ENCODE results near the gene VEPH1. TPM values are rescaled to one million over a fixed set of nuclear protein-coding genes. Genes with fewer than 3 reads are reported as not detected.

Gene VEPH1
- total RNA-seq, 5 donors from 2014 or later (not counting 1 experiment from before 2014, with no cell fraction given), result 0.33 to 0.67 (median 0.35) TPM; not detected in 2

DNA sequence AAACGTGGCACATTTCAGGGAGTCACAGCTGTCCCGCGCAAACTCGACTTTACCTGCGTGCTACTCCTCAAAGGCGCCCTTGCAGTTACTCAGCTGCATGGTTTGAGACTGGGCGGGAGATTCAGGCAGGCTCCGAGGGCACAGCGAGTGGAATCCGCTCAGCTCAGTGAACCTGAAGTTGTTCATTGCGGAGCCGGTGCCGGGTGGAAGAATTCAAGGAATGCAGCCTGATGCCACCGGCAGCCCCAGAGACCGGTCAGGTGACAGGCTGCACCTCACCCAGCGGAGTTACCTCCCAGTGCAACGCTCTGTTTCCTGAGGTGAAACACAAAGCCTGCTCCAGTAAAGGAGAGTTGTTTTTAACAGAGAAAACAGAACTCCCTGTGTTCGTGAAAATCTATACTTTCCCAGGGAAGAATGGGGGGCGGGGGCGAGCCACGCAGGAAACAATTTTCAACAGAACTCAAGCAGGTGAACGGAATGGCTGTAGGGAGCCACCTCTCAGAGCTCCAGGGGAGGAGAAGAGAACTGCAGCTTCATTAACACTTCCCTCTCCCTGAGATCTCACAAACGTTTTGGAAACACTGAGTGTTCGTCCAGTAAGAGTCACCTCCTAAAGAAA lies 3.8 kb downstream of the VEPH1 start:
- ChIA-PET CTCF (no interaction called here), POLR2A (interaction anchor here in 1 of 2 donors (1.0 kb wide), 1 partner anchor 13 kb away, joined by 7 read pairs; no protein-coding TSS in a partner anchor)
- H3K27ac ChIP-seq (ENCODE audit: low read length), result no peak overlapping the region
- no peaks in the 10 kb centered on the region for H3K9me3 ChIP-seq
- Mint-ChIP-seq H3K36me3 (no peaks in the 10 kb centered on the region), H3K27me3 (peaks cover 22 to 23% of the 10 kb centered on the region in 2 donors), H3K4me1 (peaks cover 0 to 13% (median 7%) of the 10 kb centered on the region in 3 donors), H3K4me3 (peak overlapping the region in 1 of 3 donors; percentile 25), H3K27ac (no peak overlapping the region), H3K9me3 (no peaks in the 10 kb centered on the region)
- no peaks in the 10 kb centered on the region for H3K36me3 ChIP-seq (ENCODE audit: control insufficient read depth in 2 of 2, extremely low read depth in 1 of 2, insufficient read depth in 1 of 2, low read length in 1 of 2)
- ATAC-seq (replicated peaks in 1 of 4) (no peak), DNase-seq (no peak)
- peaks cover 6% of the 10 kb centered on the region in 2 experiments for H3K27me3 ChIP-seq (replicated peaks in 1 of 2; ENCODE audit: control insufficient read depth in 2 of 2, extremely low read depth in 1 of 2, insufficient read depth in 2 of 2, low read length in 1 of 2)
- no peak overlapping the region for H3K4me3 ChIP-seq (ENCODE audit: control insufficient read depth in 1 of 2, extremely low read depth in 1 of 2, low read length in 1 of 2)
- H3K4me1 ChIP-seq (ENCODE audit: control insufficient read depth in 1 of 2, extremely low read depth in 1 of 2, insufficient read depth in 2 of 2, low read length in 2 of 2), result no peaks in the 10 kb centered on the region
- 5% methylated on average over 17 of the region's 24 CpGs for WGBS (ENCODE audit: insufficient coverage)

DNA sequence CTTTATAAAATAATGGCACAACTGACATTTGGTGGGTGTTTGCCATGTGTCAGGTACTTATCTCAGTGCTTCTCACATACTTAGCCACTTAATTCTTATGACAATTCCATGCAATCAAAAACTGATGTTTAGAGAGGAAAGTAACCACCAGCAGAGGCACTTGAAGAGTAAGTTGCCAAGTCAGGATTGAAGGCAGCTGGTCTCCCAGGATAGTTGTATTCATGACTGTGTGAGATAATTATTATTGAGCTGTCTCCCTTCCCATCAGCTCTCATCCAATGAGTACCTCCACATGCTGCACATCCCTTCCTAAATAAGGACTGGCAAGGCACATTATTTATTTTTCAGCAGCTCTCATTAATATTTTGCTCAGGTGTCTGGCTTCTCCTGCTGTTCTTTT lies 4.8 kb downstream of the VEPH1 start:
- peaks cover 0 to 13% (median 7%) of the 10 kb centered on the region in 3 donors for H3K4me1 Mint-ChIP-seq
- H3K9me3 ChIP-seq, result no peaks in the 10 kb centered on the region
- H3K27ac Mint-ChIP-seq, result no peak overlapping the region
- H3K27me3 Mint-ChIP-seq, result peaks cover 27 to 30% of the 10 kb centered on the region in 2 donors
- no peak overlapping the region for H3K4me3 Mint-ChIP-seq
- ATAC-seq (replicated peaks in 1 of 4) (no peak), DNase-seq (no peak)
- no peaks in the 10 kb centered on the region for H3K36me3 Mint-ChIP-seq
- no peak overlapping the region for H3K4me3 ChIP-seq (ENCODE audit: control insufficient read depth in 1 of 2, extremely low read depth in 1 of 2, low read length in 1 of 2)
- H3K36me3 ChIP-seq (ENCODE audit: control insufficient read depth in 2 of 2, extremely low read depth in 1 of 2, insufficient read depth in 1 of 2, low read length in 1 of 2), result no peaks in the 10 kb centered on the region
- H3K27me3 ChIP-seq (replicated peaks in 1 of 2; ENCODE audit: control insufficient read depth in 2 of 2, extremely low read depth in 1 of 2, insufficient read depth in 2 of 2, low read length in 1 of 2), result peaks cover 6 to 9% of the 10 kb centered on the region in 2 experiments
- ChIA-PET CTCF (no interaction called here), POLR2A (no interaction called here)
- H3K9me3 Mint-ChIP-seq, result no peaks in the 10 kb centered on the region
- H3K27ac ChIP-seq (ENCODE audit: low read length), result no peak overlapping the region
- no peaks in the 10 kb centered on the region for H3K4me1 ChIP-seq (ENCODE audit: control insufficient read depth in 1 of 2, extremely low read depth in 1 of 2, insufficient read depth in 2 of 2, low read length in 2 of 2)

DNA sequence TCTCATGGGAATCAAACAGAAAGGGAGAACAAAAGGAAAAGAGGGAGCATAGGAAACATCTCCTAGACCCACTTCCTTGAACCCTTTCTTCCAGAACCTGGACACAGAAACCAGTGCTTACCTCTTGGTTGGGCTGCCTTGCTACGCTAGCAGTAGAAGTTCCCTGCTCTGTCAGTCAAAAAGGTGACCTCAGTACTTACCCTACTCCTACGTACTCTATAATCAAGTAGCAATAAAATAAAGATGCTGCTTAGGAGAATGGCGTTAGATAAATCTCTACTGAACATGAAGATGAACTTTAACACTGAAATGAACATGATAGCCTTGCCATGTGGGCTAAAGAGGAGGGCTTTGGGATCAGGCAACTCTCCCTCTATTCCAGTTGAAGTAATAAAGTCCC lies 7.4 kb downstream of the VEPH1 start:
- H3K27ac ChIP-seq (ENCODE audit: low read length), result no peak overlapping the region
- CTCF ChIA-PET, result no interaction called here
- DNase-seq (no peak), ATAC-seq (replicated peaks in 1 of 4) (no peak)
- Mint-ChIP-seq H3K27me3 (peaks cover 24 to 27% of the 10 kb centered on the region in 2 donors), H3K4me3 (no peak overlapping the region), H3K9me3 (no peaks in the 10 kb centered on the region), H3K27ac (no peak overlapping the region), H3K4me1 (peaks cover 0 to 13% (median 7%) of the 10 kb centered on the region in 3 donors), H3K36me3 (no peaks in the 10 kb centered on the region)
- peaks cover 6 to 9% of the 10 kb centered on the region in 2 experiments for H3K27me3 ChIP-seq (replicated peaks in 1 of 2; ENCODE audit: control insufficient read depth in 2 of 2, extremely low read depth in 1 of 2, insufficient read depth in 2 of 2, low read length in 1 of 2)
- no peaks in the 10 kb centered on the region for H3K4me1 ChIP-seq (ENCODE audit: control insufficient read depth in 1 of 2, extremely low read depth in 1 of 2, insufficient read depth in 2 of 2, low read length in 2 of 2)
- POLR2A ChIA-PET, result no interaction called here
- H3K36me3 ChIP-seq (ENCODE audit: control insufficient read depth in 2 of 2, extremely low read depth in 1 of 2, insufficient read depth in 1 of 2, low read length in 1 of 2), result no peaks in the 10 kb centered on the region
- no peaks in the 10 kb centered on the region for H3K9me3 ChIP-seq
- WGBS (ENCODE audit: insufficient coverage), result 60% methylated on average over 1 of the region's 3 CpGs
- no peak overlapping the region for H3K4me3 ChIP-seq (ENCODE audit: control insufficient read depth in 1 of 2, extremely low read depth in 1 of 2, low read length in 1 of 2)

DNA sequence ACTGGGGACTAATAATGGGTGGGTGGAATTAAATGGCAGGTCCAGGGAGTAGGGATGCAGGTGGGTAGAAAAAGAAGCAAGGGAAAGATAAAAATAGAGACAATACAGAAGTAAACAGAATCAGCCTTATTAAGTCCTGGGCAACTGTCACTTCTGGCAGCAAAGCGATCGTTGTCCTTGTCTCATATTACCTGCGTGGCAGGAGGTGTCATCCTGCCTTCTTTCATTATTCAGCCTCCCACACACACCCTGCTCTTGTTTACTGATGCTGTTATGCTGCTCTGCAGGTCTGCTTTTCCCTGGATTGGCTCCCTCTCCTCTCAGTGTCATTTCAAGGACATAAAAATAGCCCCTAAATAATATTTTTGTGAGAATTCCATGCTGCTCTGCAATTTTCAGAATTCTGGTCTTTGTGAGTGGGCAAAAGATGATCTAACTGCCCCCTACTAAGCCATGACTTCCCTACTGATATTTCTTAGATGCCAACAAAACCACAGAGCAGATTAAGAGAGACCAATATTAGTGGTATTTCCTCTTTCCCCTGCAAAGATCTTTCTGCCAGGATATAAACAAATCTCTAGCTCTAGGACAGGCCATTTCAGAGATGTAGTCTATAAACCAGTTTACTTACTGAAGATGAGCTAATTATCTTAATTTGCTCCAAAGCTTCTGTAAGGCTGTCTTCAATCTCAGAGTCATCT lies 8.5 kb downstream of the VEPH1 start:
- no peaks in the 10 kb centered on the region for H3K9me3 Mint-ChIP-seq
- ATAC-seq (replicated peaks in 1 of 4) (no peak), DNase-seq (no peak)
- no peaks in the 10 kb centered on the region for H3K4me1 ChIP-seq (ENCODE audit: control insufficient read depth in 1 of 2, extremely low read depth in 1 of 2, insufficient read depth in 2 of 2, low read length in 2 of 2)
- no peak overlapping the region for H3K27ac Mint-ChIP-seq
- no peaks in the 10 kb centered on the region for H3K9me3 ChIP-seq
- no peaks in the 10 kb centered on the region for H3K36me3 Mint-ChIP-seq
- POLR2A ChIA-PET, result no interaction called here
- no peak overlapping the region for H3K4me3 Mint-ChIP-seq
- H3K27me3 ChIP-seq (replicated peaks in 1 of 2; ENCODE audit: control insufficient read depth in 2 of 2, extremely low read depth in 1 of 2, insufficient read depth in 2 of 2, low read length in 1 of 2), result peaks cover 4 to 9% of the 10 kb centered on the region in 2 experiments
- H3K4me3 ChIP-seq (ENCODE audit: control insufficient read depth in 1 of 2, extremely low read depth in 1 of 2, low read length in 1 of 2), result no peak overlapping the region
- WGBS (ENCODE audit: insufficient coverage), result 63% methylated on average over 3 of the region's 3 CpGs
- CTCF ChIA-PET, result no interaction called here
- H3K4me1 Mint-ChIP-seq, result peaks cover 0 to 7% (median 4%) of the 10 kb centered on the region in 3 donors
- H3K36me3 ChIP-seq (ENCODE audit: control insufficient read depth in 2 of 2, extremely low read depth in 1 of 2, insufficient read depth in 1 of 2, low read length in 1 of 2), result no peaks in the 10 kb centered on the region
- H3K27ac ChIP-seq (ENCODE audit: low read length), result no peak overlapping the region
- H3K27me3 Mint-ChIP-seq, result peaks cover 20 to 24% of the 10 kb centered on the region in 2 donors

DNA sequence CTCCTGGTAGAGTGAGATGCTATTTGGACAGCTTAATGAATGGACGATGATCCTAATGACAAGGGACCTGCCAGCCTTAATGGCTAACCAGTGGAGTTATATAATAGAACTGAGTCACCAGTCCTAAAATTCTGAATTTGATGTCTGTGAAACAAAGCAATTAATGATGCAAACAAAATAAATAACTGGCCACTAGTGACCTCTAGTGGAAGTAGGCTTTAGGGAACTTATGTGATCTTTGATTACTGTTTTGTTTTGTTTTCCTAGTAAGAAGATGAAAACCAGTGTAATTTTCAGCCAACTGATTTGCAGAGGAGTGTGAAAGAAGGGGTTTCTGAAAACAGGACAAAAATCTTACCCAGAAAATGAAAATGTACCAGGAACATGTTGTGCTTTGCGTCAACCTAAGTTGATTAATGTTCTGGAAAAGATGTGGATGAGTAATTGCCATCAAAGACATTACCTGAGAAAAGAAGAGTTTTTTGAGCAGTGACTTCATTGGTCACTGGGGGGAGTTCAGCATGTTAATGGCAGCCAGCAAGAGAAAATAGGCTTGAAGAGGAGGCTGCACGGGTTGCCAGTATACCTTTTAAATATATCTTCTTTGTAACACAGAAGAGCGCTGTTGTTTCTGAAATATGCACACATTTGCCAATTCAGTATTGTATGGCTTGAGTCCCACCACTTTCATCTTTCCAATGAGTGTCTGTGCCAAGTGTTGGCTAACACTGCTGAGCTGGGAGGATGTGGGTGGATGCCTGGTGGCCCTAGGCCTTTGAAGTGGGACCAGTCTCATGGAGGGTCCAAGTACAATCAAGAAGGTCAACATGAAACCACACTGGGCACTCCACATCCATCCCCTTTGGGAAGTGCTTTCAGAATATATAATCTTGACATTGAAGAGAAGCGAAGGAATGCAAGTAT lies 9.3 kb downstream of the VEPH1 start:
- Histone ChIP-seq H3K4me1 (ENCODE audit: control insufficient read depth in 1 of 2, extremely low read depth in 1 of 2, insufficient read depth in 2 of 2, low read length in 2 of 2) (no peaks in the 10 kb centered on the region), H3K9me3 (no peaks in the 10 kb centered on the region), H3K27ac (ENCODE audit: low read length) (no peak overlapping the region), H3K27me3 (replicated peaks in 1 of 2; ENCODE audit: control insufficient read depth in 2 of 2, extremely low read depth in 1 of 2, insufficient read depth in 2 of 2, low read length in 1 of 2) (peaks cover 2% of the 10 kb centered on the region in 2 experiments), H3K36me3 (ENCODE audit: control insufficient read depth in 2 of 2, extremely low read depth in 1 of 2, insufficient read depth in 1 of 2, low read length in 1 of 2) (no peaks in the 10 kb centered on the region), H3K4me3 (ENCODE audit: control insufficient read depth in 1 of 2, extremely low read depth in 1 of 2, low read length in 1 of 2) (no peak overlapping the region)
- H3K27me3 Mint-ChIP-seq, result peaks cover 13 to 18% of the 10 kb centered on the region in 2 donors
- WGBS (ENCODE audit: insufficient coverage), result 96% methylated on average over 3 of the region's 5 CpGs
- ATAC-seq (replicated peaks in 1 of 4) (no peak), DNase-seq (peak in 1 of 35 experiments; percentile 5)
- H3K4me3 Mint-ChIP-seq, result no peak overlapping the region
- ChIA-PET CTCF (interaction anchor here in 1 of 2 donors (0.6 kb wide), 1 partner anchor 47 kb away, joined by 6 read pairs; no protein-coding TSS in a partner anchor), POLR2A (no interaction called here)
- H3K4me1 Mint-ChIP-seq, result peaks cover 0 to 2% (median 0%) of the 10 kb centered on the region in 3 donors
- no peak overlapping the region for H3K27ac Mint-ChIP-seq
- H3K9me3 Mint-ChIP-seq, result no peaks in the 10 kb centered on the region
- H3K36me3 Mint-ChIP-seq, result no peaks in the 10 kb centered on the region

DNA sequence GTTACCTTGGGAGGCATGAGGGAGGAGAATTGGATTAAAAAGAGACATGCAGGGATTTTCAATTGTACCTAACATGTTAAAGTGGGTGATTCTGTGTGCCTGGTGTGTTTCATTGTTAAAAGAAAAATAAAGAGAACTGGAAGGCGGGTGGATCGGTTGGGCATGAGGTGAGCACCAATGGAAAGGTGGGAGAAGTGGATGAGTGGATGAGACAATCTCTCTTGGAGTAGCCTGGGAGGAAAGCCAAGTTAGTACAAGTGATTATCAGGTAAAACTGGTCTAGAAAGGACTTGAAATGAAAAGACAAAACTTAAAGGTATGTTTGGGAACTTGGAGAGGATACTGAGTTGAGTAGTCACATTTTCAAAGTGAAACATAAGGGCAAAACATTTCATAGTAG lies 12.1 kb downstream of the VEPH1 start:
- Mint-ChIP-seq H3K36me3 (no peaks in the 10 kb centered on the region), H3K4me3 (no peak overlapping the region), H3K4me1 (no peaks in the 10 kb centered on the region), H3K9me3 (no peaks in the 10 kb centered on the region), H3K27me3 (peaks cover 5 to 13% of the 10 kb centered on the region in 2 donors), H3K27ac (no peak overlapping the region)
- Histone ChIP-seq H3K27ac (ENCODE audit: low read length) (no peak overlapping the region), H3K4me3 (ENCODE audit: control insufficient read depth in 1 of 2, extremely low read depth in 1 of 2, low read length in 1 of 2) (no peak overlapping the region), H3K36me3 (ENCODE audit: control insufficient read depth in 2 of 2, extremely low read depth in 1 of 2, insufficient read depth in 1 of 2, low read length in 1 of 2) (no peaks in the 10 kb centered on the region), H3K27me3 (replicated peaks in 1 of 2; ENCODE audit: control insufficient read depth in 2 of 2, extremely low read depth in 1 of 2, insufficient read depth in 2 of 2, low read length in 1 of 2) (peaks cover 0 to 2% of the 10 kb centered on the region in 2 experiments), H3K4me1 (ENCODE audit: control insufficient read depth in 1 of 2, extremely low read depth in 1 of 2, insufficient read depth in 2 of 2, low read length in 2 of 2) (no peaks in the 10 kb centered on the region), H3K9me3 (no peaks in the 10 kb centered on the region)
- DNase-seq (no peak), ATAC-seq (replicated peaks in 1 of 4) (no peak)
- no CpG with 5 or more reads among the region's 2 CpGs for WGBS (ENCODE audit: insufficient coverage)
- ChIA-PET POLR2A (no interaction called here), CTCF (no interaction called here)
